ENCODE measurements around the gene PDE3B. TPM values are rescaled to one million over a fixed set of nuclear protein-coding genes. Genes with fewer than 3 reads are reported as not detected.
"Not testable (repeated sequence)": the region's sequence is repeated elsewhere in the genome, so short reads cannot be mapped to it uniquely, and the experiment has no call there.

PDE3B gene
- polyA plus RNA-seq = 9.9 TPM
- long read RNA-seq, donor 1, full-length matches to known transcripts = 1 of 1 reads
- long read RNA-seq, donor 1, partial matches to known transcripts = 0 of 1 reads
- long read RNA-seq, donor 1, other reads (novel, unspliced or antisense) = 0 of 1 reads
- long read RNA-seq, donor 2, full-length matches to known transcripts = 1 of 1 reads
- long read RNA-seq, donor 2, partial matches to known transcripts = 0 of 1 reads
- long read RNA-seq, donor 2, other reads (novel, unspliced or antisense) = 0 of 1 reads
- long read RNA-seq, donor 3 = 0 reads
- long read RNA-seq, donor 4, full-length matches to known transcripts = 1 of 1 reads
- long read RNA-seq, donor 4, partial matches to known transcripts = 0 of 1 reads
- long read RNA-seq, donor 4, other reads (novel, unspliced or antisense) = 0 of 1 reads
- long read RNA-seq, donor 5, full-length matches to known transcripts = 4 of 4 reads
- long read RNA-seq, donor 5, partial matches to known transcripts = 0 of 4 reads
- long read RNA-seq, donor 5, other reads (novel, unspliced or antisense) = 0 of 4 reads
- long read RNA-seq, donor 6, full-length matches to known transcripts = 3 of 3 reads
- long read RNA-seq, donor 6, partial matches to known transcripts = 0 of 3 reads
- long read RNA-seq, donor 6, other reads (novel, unspliced or antisense) = 0 of 3 reads
- long read RNA-seq, donor 7, partial matches to known transcripts = 5 of 5 reads
- long read RNA-seq, donor 7, other reads (novel, unspliced or antisense) = 0 of 5 reads
- long read RNA-seq, donor 8, full-length matches to known transcripts = 1 of 1 reads
- long read RNA-seq, donor 8, partial matches to known transcripts = 0 of 1 reads
- long read RNA-seq, donor 8, other reads (novel, unspliced or antisense) = 0 of 1 reads
- long read RNA-seq, donor 9, full-length matches to known transcripts = 1 of 1 reads
- long read RNA-seq, donor 9, partial matches to known transcripts = 0 of 1 reads
- long read RNA-seq, donor 9, other reads (novel, unspliced or antisense) = 0 of 1 reads
- long read RNA-seq, donor 10 = 0 reads
- long read RNA-seq, donor 11, full-length matches to known transcripts = 1 of 1 reads
- long read RNA-seq, donor 11, partial matches to known transcripts = 0 of 1 reads
- long read RNA-seq, donor 11, other reads (novel, unspliced or antisense) = 0 of 1 reads

DNA sequence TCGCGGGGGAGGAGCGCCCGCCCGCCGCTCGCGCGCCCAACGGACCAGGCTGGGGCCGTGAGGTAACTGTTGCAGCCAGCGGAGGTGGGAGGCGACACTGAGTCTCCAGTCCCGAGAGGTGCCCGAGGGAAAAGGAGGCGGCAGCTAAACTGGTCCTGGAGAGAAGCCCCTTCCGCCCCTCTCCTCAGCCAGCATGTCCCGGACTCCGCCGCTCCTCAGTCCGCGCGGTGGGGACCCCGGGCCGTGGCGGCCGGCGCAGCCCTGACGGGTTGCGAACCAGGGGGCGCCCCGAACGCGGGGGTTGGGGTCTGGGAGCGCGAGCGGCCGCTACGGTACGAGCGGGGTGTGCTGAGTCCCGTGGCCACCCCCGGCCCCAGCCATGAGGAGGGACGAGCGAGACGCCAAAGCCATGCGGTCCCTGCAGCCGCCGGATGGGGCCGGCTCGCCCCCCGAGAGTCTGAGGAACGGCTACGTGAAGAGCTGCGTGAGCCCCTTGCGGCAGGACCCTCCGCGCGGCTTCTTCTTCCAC lies at the start of gene PDE3B:
PDE3B (plus strand) TSS at position 108 of the 529 bp plus-strand sequence; CDS start at position 380, 272 bp downstream.
- H3K27me3 ChIP-seq (ENCODE audit: control insufficient read depth, insufficient read depth, low read length) = peaks cover 2% of the 10 kb centered on the region
- WGBS (ENCODE audit: insufficient coverage, low lambda C conversion rate) = no CpG with 5 or more reads among the region's 59 CpGs
- peak within 1 kb of the TSS; percentile 82 for H3K27ac ChIP-seq (ENCODE audit: low read length)

DNA sequence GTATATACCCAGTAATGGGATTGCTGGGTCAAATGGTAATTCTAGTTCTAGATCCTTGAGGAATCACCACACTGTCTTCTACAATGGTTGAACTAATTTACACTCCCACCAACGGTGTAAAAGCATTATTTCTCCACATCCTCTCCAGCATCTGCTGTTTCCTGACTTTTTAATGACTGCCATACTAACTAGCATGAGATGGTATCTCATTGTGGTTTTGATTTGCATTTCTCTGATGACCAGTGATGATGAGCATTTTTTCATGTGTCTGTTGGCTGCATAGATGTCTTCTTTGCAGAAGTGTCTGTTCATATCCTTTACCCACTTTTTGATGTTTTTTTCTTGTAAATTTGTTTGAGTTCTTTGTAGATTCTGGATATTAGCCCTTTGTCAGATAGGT lies 48.3 kb upstream of the PDE3B start:
- H3K4me1 ChIP-seq (ENCODE audit: control insufficient read depth, insufficient read depth, low read length); DNase-seq; H3K4me3 ChIP-seq (ENCODE audit: low read length); H3K36me3 ChIP-seq (ENCODE audit: control insufficient read depth, insufficient read depth, low read length); H3K27ac ChIP-seq (ENCODE audit: low read length); H3K27me3 ChIP-seq (ENCODE audit: control insufficient read depth, insufficient read depth, low read length); H3K9me3 ChIP-seq (ENCODE audit: control insufficient read depth, low read depth, low read length): not testable (repeated sequence)
- WGBS (ENCODE audit: insufficient coverage, low lambda C conversion rate) = 80% methylated on average over 1 of the region's 1 CpG

More for the DNA sequence above, at the start of gene PDE3B:
- DNase-seq = peak; percentile 72 to 87
- Histone ChIP-seq H3K4me1 (ENCODE audit: control insufficient read depth, insufficient read depth, low read length) (peaks cover 10% of the 10 kb centered on the region), H3K36me3 (ENCODE audit: control insufficient read depth, insufficient read depth, low read length) (no peaks in the 10 kb centered on the region), H3K9me3 (ENCODE audit: control insufficient read depth, low read depth, low read length) (peaks cover 3% of the 10 kb centered on the region), H3K4me3 (ENCODE audit: low read length) (peak within 1 kb of the TSS; percentile 86)

- DNase-seq = no peak
- Histone ChIP-seq H3K27ac (ENCODE audit: low read length) (no peak overlapping the region), H3K36me3 (ENCODE audit: control insufficient read depth, insufficient read depth, low read length) (no peaks in the 10 kb centered on the region), H3K4me1 (ENCODE audit: control insufficient read depth, insufficient read depth, low read length) (peaks cover 17% of the 10 kb centered on the region), H3K27me3 (ENCODE audit: control insufficient read depth, insufficient read depth, low read length) (no peaks in the 10 kb centered on the region), H3K9me3 (ENCODE audit: control insufficient read depth, low read depth, low read length) (peaks cover 3% of the 10 kb centered on the region), H3K4me3 (ENCODE audit: low read length) (no peak overlapping the region)
Measured at GRCh38 chr11:14607713-14608112, 35.9 kb upstream of the PDE3B start.

- Histone ChIP-seq H3K9me3 (ENCODE audit: control insufficient read depth, low read depth, low read length) (peaks cover 3% of the 10 kb centered on the region), H3K27ac (ENCODE audit: low read length) (peak overlapping the region; percentile 67), H3K4me3 (ENCODE audit: low read length) (no peak overlapping the region), H3K36me3 (ENCODE audit: control insufficient read depth, insufficient read depth, low read length) (no peaks in the 10 kb centered on the region), H3K4me1 (ENCODE audit: control insufficient read depth, insufficient read depth, low read length) (peaks cover 17% of the 10 kb centered on the region), H3K27me3 (ENCODE audit: control insufficient read depth, insufficient read depth, low read length) (no peaks in the 10 kb centered on the region)
- WGBS (ENCODE audit: insufficient coverage, low lambda C conversion rate) = no CpG with 5 or more reads among the region's 1 CpG
- peak in 1 of 2 donors; percentile 50 for DNase-seq
Measured at GRCh38 chr11:14609902-14610301, 33.7 kb upstream of the PDE3B start.

GRCh38 chr11:14611939-14612338 lies 31.7 kb upstream of the PDE3B start:
- H3K4me3 ChIP-seq (ENCODE audit: low read length) = no peak overlapping the region
- no peaks in the 10 kb centered on the region for H3K9me3 ChIP-seq (ENCODE audit: control insufficient read depth, low read depth, low read length)
- H3K36me3 ChIP-seq (ENCODE audit: control insufficient read depth, insufficient read depth, low read length) = no peaks in the 10 kb centered on the region
- H3K4me1 ChIP-seq (ENCODE audit: control insufficient read depth, insufficient read depth, low read length) = peaks cover 22% of the 10 kb centered on the region
- no peak for DNase-seq
- no peaks in the 10 kb centered on the region for H3K27me3 ChIP-seq (ENCODE audit: control insufficient read depth, insufficient read depth, low read length)
- peak overlapping the region; percentile 5 for H3K27ac ChIP-seq (ENCODE audit: low read length)

DNA sequence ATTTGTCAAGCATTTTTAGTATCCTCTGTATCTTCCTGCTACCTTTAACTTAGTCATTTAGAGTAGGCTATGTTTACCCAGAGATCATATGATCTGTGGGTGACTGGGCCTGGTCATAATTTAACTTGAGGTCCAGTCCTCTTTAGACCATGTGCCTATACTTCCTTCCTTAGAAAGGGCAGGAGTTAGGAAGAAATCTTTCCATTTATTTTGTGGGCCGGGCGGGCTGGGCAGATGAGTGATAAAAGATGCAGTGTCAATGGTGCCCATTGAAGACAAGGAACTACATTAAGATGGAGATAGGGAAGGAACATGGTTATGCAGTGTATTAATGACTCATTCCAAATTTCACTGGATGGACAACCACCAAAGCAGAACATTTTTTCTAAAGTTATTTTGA lies 30.9 kb upstream of the PDE3B start:
- Histone ChIP-seq H3K27me3 (ENCODE audit: control insufficient read depth, insufficient read depth, low read length) (no peaks in the 10 kb centered on the region), H3K4me3 (ENCODE audit: low read length) (no peak overlapping the region), H3K9me3 (ENCODE audit: control insufficient read depth, low read depth, low read length) (no peaks in the 10 kb centered on the region), H3K4me1 (ENCODE audit: control insufficient read depth, insufficient read depth, low read length) (peaks cover 28% of the 10 kb centered on the region), H3K27ac (ENCODE audit: low read length) (peak overlapping the region; percentile 30), H3K36me3 (ENCODE audit: control insufficient read depth, insufficient read depth, low read length) (no peaks in the 10 kb centered on the region)
- peak; percentile 49 to 67 for DNase-seq
- WGBS (ENCODE audit: insufficient coverage, low lambda C conversion rate) = no CpG with 5 or more reads among the region's 2 CpGs

- no peak for DNase-seq
- H3K27ac ChIP-seq (ENCODE audit: low read length) = no peak overlapping the region
- WGBS (ENCODE audit: insufficient coverage, low lambda C conversion rate) = 100% methylated on average over 1 of the region's 2 CpGs
- H3K36me3 ChIP-seq (ENCODE audit: control insufficient read depth, insufficient read depth, low read length) = no peaks in the 10 kb centered on the region
- H3K9me3 ChIP-seq (ENCODE audit: control insufficient read depth, low read depth, low read length) = no peaks in the 10 kb centered on the region
- H3K27me3 ChIP-seq (ENCODE audit: control insufficient read depth, insufficient read depth, low read length) = no peaks in the 10 kb centered on the region
- H3K4me3 ChIP-seq (ENCODE audit: low read length) = no peak overlapping the region
- H3K4me1 ChIP-seq (ENCODE audit: control insufficient read depth, insufficient read depth, low read length) = peaks cover 35% of the 10 kb centered on the region
Measured at GRCh38 chr11:14614091-14614622, 29.4 kb upstream of the PDE3B start.

GRCh38 chr11:14617241-14618027 lies 26.2 kb upstream of the PDE3B start:
- Histone ChIP-seq H3K27ac (ENCODE audit: low read length) (peak overlapping the region; percentile 75), H3K4me3 (ENCODE audit: low read length) (no peak overlapping the region), H3K9me3 (ENCODE audit: control insufficient read depth, low read depth, low read length) (no peaks in the 10 kb centered on the region), H3K4me1 (ENCODE audit: control insufficient read depth, insufficient read depth, low read length) (peaks cover 26% of the 10 kb centered on the region), H3K36me3 (ENCODE audit: control insufficient read depth, insufficient read depth, low read length) (no peaks in the 10 kb centered on the region), H3K27me3 (ENCODE audit: control insufficient read depth, insufficient read depth, low read length) (no peaks in the 10 kb centered on the region)
- peak in 1 of 2 donors; percentile 39 for DNase-seq
- no CpG with 5 or more reads among the region's 2 CpGs for WGBS (ENCODE audit: insufficient coverage, low lambda C conversion rate)

GRCh38 chr11:14618060-14618459 lies 25.5 kb upstream of the PDE3B start:
- no peak overlapping the region for H3K4me3 ChIP-seq (ENCODE audit: low read length)
- WGBS (ENCODE audit: insufficient coverage, low lambda C conversion rate) = 70% methylated on average over 2 of the region's 2 CpGs
- H3K4me1 ChIP-seq (ENCODE audit: control insufficient read depth, insufficient read depth, low read length) = peaks cover 26% of the 10 kb centered on the region
- no peaks in the 10 kb centered on the region for H3K36me3 ChIP-seq (ENCODE audit: control insufficient read depth, insufficient read depth, low read length)
- peak overlapping the region; percentile 75 for H3K27ac ChIP-seq (ENCODE audit: low read length)
- DNase-seq = peak; percentile 25 to 66
- H3K9me3 ChIP-seq (ENCODE audit: control insufficient read depth, low read depth, low read length) = no peaks in the 10 kb centered on the region
- no peaks in the 10 kb centered on the region for H3K27me3 ChIP-seq (ENCODE audit: control insufficient read depth, insufficient read depth, low read length)
